ENCODE data around the gene WNK2. TPM values are rescaled to one million over a fixed set of nuclear protein-coding genes. Genes with fewer than 3 reads are reported as not detected.

The WNK2 gene
- total RNA-seq, 1 experiment from 2014 or later, result 0.07 TPM

- Mint-ChIP-seq H3K4me1 (ENCODE audit: insufficient read depth, unreplicated experiment) (no peaks in the 10 kb centered on the region), H3K4me3 (ENCODE audit: unreplicated experiment) (no peak overlapping the region), H3K9me3 (ENCODE audit: unreplicated experiment) (no peaks in the 10 kb centered on the region), H3K27ac (ENCODE audit: low read depth, unreplicated experiment) (no peak overlapping the region), H3K27me3 (ENCODE audit: insufficient read depth, unreplicated experiment) (peaks cover 14% of the 10 kb centered on the region), H3K36me3 (ENCODE audit: insufficient read depth, unreplicated experiment) (no peaks in the 10 kb centered on the region)
- CTCF ChIA-PET, result interaction anchor here (0.6 to 1.7 kb wide), 23 partner anchors 11 to 350 kb away, joined by 3 to 10 read pairs (median 3); no protein-coding TSS in a partner anchor
- BruUV-seq (replicated peaks), result no TSS peak
- POLR2A ChIA-PET, result no interaction called here
- peak; percentile 57 for DNase-seq (ENCODE audit: unreplicated experiment)
- peak; percentile 74 for TF ChIP-seq CTCF (IDR thresholded peaks at IDR 0.05; ENCODE audit: unreplicated experiment)
- intact Hi-C loops (cut with micrococcal nuclease), result loop anchor here (10.0 kb wide), 1 partner anchor 300 kb away; no protein-coding TSS in a partner anchor
Observed at GRCh38 chr9:93304574-93305496, 120.9 kb downstream of the WNK2 start.

DNA sequence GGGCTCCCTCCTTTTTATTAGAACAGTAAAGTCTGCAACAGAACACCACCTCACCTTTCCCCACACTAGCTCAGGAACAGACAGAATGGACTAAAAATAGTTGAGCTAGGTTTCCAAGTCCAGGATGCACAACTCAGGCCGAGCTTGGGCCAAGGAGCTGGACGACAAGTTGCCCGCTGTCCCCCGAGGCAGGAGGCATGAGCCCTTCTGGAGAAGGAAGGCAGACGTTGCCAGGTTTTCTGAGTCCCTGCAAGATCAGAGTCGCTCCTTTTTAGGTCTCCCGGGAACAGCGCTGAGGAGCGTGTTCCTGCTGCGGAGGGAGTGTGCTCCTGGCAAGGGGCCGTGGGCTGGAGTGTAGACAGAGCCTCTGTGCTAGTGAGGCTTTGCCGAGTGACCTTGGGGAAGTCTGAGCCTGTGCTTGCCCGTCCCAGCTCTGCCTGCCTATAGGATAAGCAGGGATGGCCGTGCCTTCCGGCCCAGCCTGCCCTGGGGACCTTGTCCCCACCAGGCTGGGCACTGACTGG is 121.6 kb downstream of the WNK2 start:
- no peak for TF ChIP-seq CTCF (IDR thresholded peaks at IDR 0.05; ENCODE audit: unreplicated experiment)
- Mint-ChIP-seq H3K9me3 (ENCODE audit: unreplicated experiment) (no peaks in the 10 kb centered on the region), H3K4me1 (ENCODE audit: insufficient read depth, unreplicated experiment) (no peaks in the 10 kb centered on the region), H3K27me3 (ENCODE audit: insufficient read depth, unreplicated experiment) (peaks cover 21% of the 10 kb centered on the region), H3K27ac (ENCODE audit: low read depth, unreplicated experiment) (no peak overlapping the region), H3K36me3 (ENCODE audit: insufficient read depth, unreplicated experiment) (no peaks in the 10 kb centered on the region), H3K4me3 (ENCODE audit: unreplicated experiment) (no peak overlapping the region)
- no TSS peak for BruUV-seq (replicated peaks)
- intact Hi-C loops (cut with micrococcal nuclease), result loop anchor here (10.0 kb wide), 1 partner anchor 301 kb away; no protein-coding TSS in a partner anchor
- CTCF ChIA-PET, result interaction anchor here (0.6 to 1.7 kb wide), 23 partner anchors 11 to 350 kb away, joined by 3 to 10 read pairs (median 3); no protein-coding TSS in a partner anchor
- POLR2A ChIA-PET, result no interaction called here
- no peak for DNase-seq (ENCODE audit: unreplicated experiment)

- CTCF ChIA-PET, result interaction anchor here (0.6 to 1.5 kb wide), 8 partner anchors 10 to 349 kb away, joined by 3 to 10 read pairs (median 3); no protein-coding TSS in a partner anchor
- Mint-ChIP-seq H3K4me3 (ENCODE audit: unreplicated experiment) (no peak overlapping the region), H3K4me1 (ENCODE audit: insufficient read depth, unreplicated experiment) (no peaks in the 10 kb centered on the region), H3K27ac (ENCODE audit: low read depth, unreplicated experiment) (no peak overlapping the region), H3K9me3 (ENCODE audit: unreplicated experiment) (no peaks in the 10 kb centered on the region), H3K27me3 (ENCODE audit: insufficient read depth, unreplicated experiment) (peaks cover 26% of the 10 kb centered on the region), H3K36me3 (ENCODE audit: insufficient read depth, unreplicated experiment) (no peaks in the 10 kb centered on the region)
- no peak for TF ChIP-seq CTCF (IDR thresholded peaks at IDR 0.05; ENCODE audit: unreplicated experiment)
- POLR2A ChIA-PET, result no interaction called here
- no TSS peak for BruUV-seq (replicated peaks)
- no peak for DNase-seq (ENCODE audit: unreplicated experiment)
- intact Hi-C loops (cut with micrococcal nuclease), result loop anchor here (10.0 kb wide), 1 partner anchor 301 kb away; no protein-coding TSS in a partner anchor
Observed at GRCh38 chr9:93306081-93306480, 122.1 kb downstream of the WNK2 start.

DNA sequence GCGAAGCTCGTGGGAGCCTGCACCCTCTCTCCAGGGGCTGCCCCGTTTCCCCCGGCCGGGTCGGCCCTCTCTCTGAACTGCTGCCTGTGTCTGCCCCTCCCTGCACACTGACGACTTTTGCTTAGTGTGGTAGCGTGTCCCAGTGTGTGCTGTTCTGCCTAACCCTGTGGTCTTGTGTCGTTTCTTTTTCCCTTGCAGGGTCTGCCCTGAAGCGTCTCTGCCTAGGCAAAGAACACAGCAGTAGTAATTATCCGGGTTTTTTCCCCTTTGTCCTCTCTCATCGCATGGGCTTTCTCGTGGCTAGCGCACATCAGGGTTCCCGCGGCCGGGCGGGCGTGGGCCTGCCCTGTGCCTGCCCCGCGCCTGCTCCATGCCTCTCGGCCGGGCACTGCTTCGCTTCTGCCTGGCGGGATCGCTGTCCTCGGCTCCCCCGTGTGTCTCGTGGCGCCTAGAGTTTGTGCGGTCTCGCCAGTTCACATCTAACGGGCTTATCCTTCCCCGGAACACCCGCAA is 122.7 kb downstream of the WNK2 start:
- Mint-ChIP-seq H3K36me3 (ENCODE audit: insufficient read depth, unreplicated experiment) (no peaks in the 10 kb centered on the region), H3K27ac (ENCODE audit: low read depth, unreplicated experiment) (no peak overlapping the region), H3K9me3 (ENCODE audit: unreplicated experiment) (no peaks in the 10 kb centered on the region), H3K27me3 (ENCODE audit: insufficient read depth, unreplicated experiment) (peaks cover 30% of the 10 kb centered on the region), H3K4me1 (ENCODE audit: insufficient read depth, unreplicated experiment) (no peaks in the 10 kb centered on the region), H3K4me3 (ENCODE audit: unreplicated experiment) (no peak overlapping the region)
- ChIA-PET POLR2A (interaction anchor here (0.5 kb wide), 1 partner anchor 427 kb away, joined by 3 read pairs; no protein-coding TSS in a partner anchor), CTCF (interaction anchor here (0.9 to 1.0 kb wide), 2 partner anchors 8 to 142 kb away, joined by 3 to 7 read pairs; no protein-coding TSS in a partner anchor)
- DNase-seq (ENCODE audit: unreplicated experiment), result no peak
- TF ChIP-seq CTCF (IDR thresholded peaks at IDR 0.05; ENCODE audit: unreplicated experiment), result no peak
- intact Hi-C loops (cut with micrococcal nuclease), result loop anchor here (10.0 kb wide), 1 partner anchor 302 kb away; no protein-coding TSS in a partner anchor
- no TSS peak for BruUV-seq (replicated peaks)

Data from MCF 10A (cell line).